ENCODE measurements around the gene FREM2. TPM values are rescaled to one million over a fixed set of nuclear protein-coding genes. Genes with fewer than 3 reads are reported as not detected.

FREM2 gene
- polyA plus RNA-seq, 1 of the 3 experiments (the other 2 are of a cell fraction): not detected

GRCh38 chr13:38767506-38768265, 80.8 kb downstream of the FREM2 start:
- H3K27ac ChIP-seq (ENCODE audit: low read depth in 2 of 2, low read length in 1 of 2): no peak overlapping the region
- ChIA-PET POLR2A (no interaction called here), CTCF (no interaction called here)
- no peaks in the 10 kb centered on the region for H3K36me3 ChIP-seq (replicated peaks in 1 of 2; ENCODE audit: control insufficient read depth in 1 of 2, insufficient read depth in 2 of 2, low read length in 1 of 2)
- no peak overlapping the region for H3K4me2 ChIP-seq
- H3F3A ChIP-seq (replicated peaks; ENCODE audit: insufficient read depth): no peaks in the 10 kb centered on the region
- no peak overlapping the region for H3K4me3 ChIP-seq (ENCODE audit: low read depth in 2 of 2, low read length in 1 of 2)
- H3K9ac ChIP-seq: no peak overlapping the region
- no peaks in the 10 kb centered on the region for H4K20me1 ChIP-seq (ENCODE audit: insufficient read depth)
- H3K4me1 ChIP-seq (ENCODE audit: control insufficient read depth in 1 of 2, insufficient read depth in 2 of 2, low read depth in 1 of 2, low read length in 1 of 2): no peaks in the 10 kb centered on the region; a peak in 1 of 4 replicates
- no peaks in the 10 kb centered on the region for H3K9me2 ChIP-seq
- H3K9me3 ChIP-seq: no peaks in the 10 kb centered on the region
- 23% methylated on average over 1 of the region's 1 CpG for WGBS (ENCODE audit: low lambda C conversion rate)
- DNase-seq: no peak
- H3K27me3 ChIP-seq (ENCODE audit: insufficient read depth): no peaks in the 10 kb centered on the region; the same call in 1 of the 2 replicates
- TF ChIP-seq FOXM1 (IDR thresholded peaks at IDR 0.05; ENCODE audit: low read depth) (no peak), FOXJ3 (CRISPR knock-in tag; IDR thresholded peaks at IDR 0.05) (no peak), NFIC (IDR thresholded peaks at IDR 0.05; ENCODE audit: borderline replicate concordance) (no peak), TEAD4 (IDR thresholded peaks at IDR 0.05; ENCODE audit: borderline replicate concordance, insufficient read depth) (no peak)
- H3K79me2 ChIP-seq (ENCODE audit: insufficient read depth): no peaks in the 10 kb centered on the region
- H2AFZ ChIP-seq (ENCODE audit: low read depth): no peak overlapping the region

- peak overlapping the region in 1 of 2 experiments; percentile 23; a peak in 1 of 4 replicates for H3K4me3 ChIP-seq (ENCODE audit: low read depth in 2 of 2, low read length in 1 of 2)
- H3K27me3 ChIP-seq (ENCODE audit: insufficient read depth): no peaks in the 10 kb centered on the region
- peak overlapping the region; percentile 24; the same call in 1 of the 2 replicates for H2AFZ ChIP-seq (ENCODE audit: low read depth)
- peak overlapping the region; percentile 36; the same call in 1 of the 2 replicates for H3K4me2 ChIP-seq
- DNase-seq: no peak
- POLR2A ChIA-PET: no interaction called here
- WGBS (ENCODE audit: low lambda C conversion rate): 54% methylated on average over 7 of the region's 7 CpGs
- H3K9ac ChIP-seq: no peak overlapping the region
- no peaks in the 10 kb centered on the region for H3K36me3 ChIP-seq (replicated peaks in 1 of 2; ENCODE audit: control insufficient read depth in 1 of 2, insufficient read depth in 2 of 2, low read length in 1 of 2)
- TF ChIP-seq ZBTB33 (IDR thresholded peaks at IDR 0.05; ENCODE audit: borderline replicate concordance, low read depth) (no peak), IRF3 (IDR thresholded peaks at IDR 0.05; ENCODE audit: low read depth, low read length) (no peak), MAX (IDR thresholded peaks at IDR 0.05; ENCODE audit: low read depth) (no peak), SMC3 (IDR thresholded peaks at IDR 0.05; ENCODE audit: low read depth, low read length) (no peak), RFX5 (IDR thresholded peaks at IDR 0.05; ENCODE audit: low read length) (no peak), JUND (IDR thresholded peaks at IDR 0.05) (no peak), RCOR1 (IDR thresholded peaks at IDR 0.05; ENCODE audit: low read length) (no peak), NRF1 (IDR thresholded peaks at IDR 0.05; ENCODE audit: low read depth, low read length) (no peak)
- CTCF ChIA-PET: no interaction called here
- no peaks in the 10 kb centered on the region for H3K9me2 ChIP-seq
- no peaks in the 10 kb centered on the region for H4K20me1 ChIP-seq (ENCODE audit: insufficient read depth)
- no peaks in the 10 kb centered on the region for H3F3A ChIP-seq (replicated peaks; ENCODE audit: insufficient read depth)
- H3K79me2 ChIP-seq (ENCODE audit: insufficient read depth): no peaks in the 10 kb centered on the region
- H3K9me3 ChIP-seq: no peaks in the 10 kb centered on the region
- no peak overlapping the region for H3K27ac ChIP-seq (ENCODE audit: low read depth in 2 of 2, low read length in 1 of 2)
- no peaks in the 10 kb centered on the region for H3K4me1 ChIP-seq (ENCODE audit: control insufficient read depth in 1 of 2, insufficient read depth in 2 of 2, low read depth in 1 of 2, low read length in 1 of 2)
Measured at GRCh38 chr13:38769526-38769925, 82.6 kb downstream of the FREM2 start.
